ENCODE results near the gene BRAT1.
"Not testable (repeated sequence)": the region's sequence is repeated elsewhere in the genome, so short reads cannot be mapped to it uniquely, and the experiment has no call there.

The BRAT1 gene

GRCh38 chr7:2535872-2536627 lies 19.3 kb downstream of the BRAT1 start:
- not testable (repeated sequence) for DNase-seq

DNA sequence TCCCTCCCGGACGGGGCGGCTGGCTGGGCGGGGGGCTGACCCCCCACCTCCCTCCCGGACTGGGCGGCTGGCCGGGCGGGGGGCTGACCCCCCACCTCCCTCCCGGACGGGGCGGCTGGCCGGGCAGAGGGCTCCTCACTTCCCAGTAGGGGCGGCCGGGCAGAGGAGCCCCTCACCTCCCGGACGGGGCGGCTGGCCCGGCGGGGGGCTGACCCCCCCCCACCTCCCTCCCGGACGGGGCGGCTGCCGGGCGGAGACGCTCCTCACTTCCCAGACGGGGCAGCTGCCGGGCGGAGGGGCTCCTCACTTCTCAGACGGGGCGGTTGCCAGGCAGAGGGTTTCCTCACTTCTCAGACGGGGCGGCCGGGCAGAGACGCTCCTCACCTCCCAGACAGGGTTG lies 21.1 kb downstream of the BRAT1 start:
- DNase-seq: not testable (repeated sequence)

DNA sequence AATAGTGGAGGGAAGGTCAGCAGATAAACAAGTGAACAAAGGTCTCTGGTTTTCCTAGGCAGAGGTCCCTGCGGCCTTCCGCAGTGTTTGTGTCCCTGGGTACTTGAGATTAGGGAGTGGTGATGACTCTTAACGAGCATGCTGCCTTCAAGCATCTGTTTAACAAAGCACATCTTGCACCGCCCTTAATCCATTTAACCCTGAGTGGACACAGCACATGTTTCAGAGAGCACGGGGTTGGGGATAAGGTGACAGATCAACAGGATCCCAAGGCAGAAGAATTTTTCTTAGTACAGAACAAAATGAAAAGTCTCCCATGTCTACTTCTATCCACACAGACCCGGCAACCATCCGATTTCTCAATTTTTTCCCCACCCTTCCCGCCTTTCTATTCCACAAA lies 21.8 kb downstream of the BRAT1 start:
- not testable (repeated sequence) for DNase-seq

DNA sequence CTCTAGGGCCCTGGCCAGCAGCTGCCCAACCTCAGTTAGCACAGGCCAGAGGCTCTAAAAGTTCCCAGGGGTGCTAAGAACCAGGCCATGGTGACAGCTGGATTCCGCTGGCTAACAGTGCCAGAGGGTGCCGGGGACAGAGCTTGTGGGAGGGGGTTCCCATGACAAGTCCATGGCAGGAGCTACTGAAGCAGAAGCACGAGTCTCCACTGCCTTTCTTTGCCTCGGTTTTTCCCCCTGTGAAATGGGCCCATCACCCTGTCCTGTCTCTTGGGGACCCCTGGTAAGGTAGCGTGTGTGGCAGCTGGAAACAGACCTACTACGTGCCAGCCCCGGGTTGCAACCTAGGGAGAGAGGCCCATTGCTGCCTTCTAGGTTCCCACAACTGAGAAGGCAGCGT lies 22.5 kb downstream of the BRAT1 start:
- DNase-seq: not testable (repeated sequence)

DNA sequence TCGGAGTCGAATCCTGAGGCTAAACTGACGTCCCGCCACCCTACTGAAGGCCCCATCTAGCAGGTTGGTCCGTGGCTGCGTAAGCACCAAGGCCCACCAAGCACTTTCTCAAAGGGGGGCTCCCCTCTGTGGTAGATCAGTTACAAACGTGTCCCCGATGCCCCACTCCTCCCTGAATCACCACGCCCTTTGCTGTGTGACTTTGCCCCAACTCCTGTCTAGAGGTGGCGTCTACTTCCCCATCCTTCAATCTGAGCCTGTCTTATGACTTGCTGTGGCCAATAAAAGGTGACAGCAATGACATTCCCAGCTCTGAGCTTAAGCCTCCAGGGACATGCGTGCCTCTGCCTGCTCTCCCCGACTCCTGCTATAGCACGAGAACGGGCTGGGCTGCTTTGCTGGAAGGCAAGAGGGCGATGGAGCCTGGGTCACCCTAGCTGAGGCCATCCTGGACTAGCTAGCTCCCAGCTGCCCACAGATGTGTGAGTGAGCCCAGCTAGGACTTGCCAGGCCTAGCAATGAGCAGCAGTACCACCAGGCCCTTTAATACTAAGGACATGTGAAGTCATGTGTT lies 23.0 kb downstream of the BRAT1 start:
- DNase-seq: peak; percentile 26 to 36

DNA sequence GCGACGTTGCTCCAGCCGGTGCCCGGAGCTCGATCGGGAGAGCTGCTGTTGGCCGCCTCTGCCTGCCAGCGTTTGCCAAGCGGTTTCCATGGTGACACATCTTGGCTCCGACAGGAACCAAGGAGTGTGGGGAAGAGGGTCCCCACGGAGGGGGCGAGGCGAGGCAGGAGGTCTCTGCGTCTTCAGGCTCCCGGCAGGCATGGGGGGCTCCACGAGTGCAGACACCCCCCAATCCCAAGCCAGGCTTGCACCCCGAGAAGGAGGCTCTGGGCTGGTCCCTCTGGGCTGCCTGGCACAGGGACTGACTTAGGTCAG lies 23.6 kb downstream of the BRAT1 start:
- DNase-seq: not testable (repeated sequence)

- not testable (repeated sequence) for DNase-seq
Observed at GRCh38 chr7:2530994-2531795, 24.1 kb downstream of the BRAT1 start.

DNA sequence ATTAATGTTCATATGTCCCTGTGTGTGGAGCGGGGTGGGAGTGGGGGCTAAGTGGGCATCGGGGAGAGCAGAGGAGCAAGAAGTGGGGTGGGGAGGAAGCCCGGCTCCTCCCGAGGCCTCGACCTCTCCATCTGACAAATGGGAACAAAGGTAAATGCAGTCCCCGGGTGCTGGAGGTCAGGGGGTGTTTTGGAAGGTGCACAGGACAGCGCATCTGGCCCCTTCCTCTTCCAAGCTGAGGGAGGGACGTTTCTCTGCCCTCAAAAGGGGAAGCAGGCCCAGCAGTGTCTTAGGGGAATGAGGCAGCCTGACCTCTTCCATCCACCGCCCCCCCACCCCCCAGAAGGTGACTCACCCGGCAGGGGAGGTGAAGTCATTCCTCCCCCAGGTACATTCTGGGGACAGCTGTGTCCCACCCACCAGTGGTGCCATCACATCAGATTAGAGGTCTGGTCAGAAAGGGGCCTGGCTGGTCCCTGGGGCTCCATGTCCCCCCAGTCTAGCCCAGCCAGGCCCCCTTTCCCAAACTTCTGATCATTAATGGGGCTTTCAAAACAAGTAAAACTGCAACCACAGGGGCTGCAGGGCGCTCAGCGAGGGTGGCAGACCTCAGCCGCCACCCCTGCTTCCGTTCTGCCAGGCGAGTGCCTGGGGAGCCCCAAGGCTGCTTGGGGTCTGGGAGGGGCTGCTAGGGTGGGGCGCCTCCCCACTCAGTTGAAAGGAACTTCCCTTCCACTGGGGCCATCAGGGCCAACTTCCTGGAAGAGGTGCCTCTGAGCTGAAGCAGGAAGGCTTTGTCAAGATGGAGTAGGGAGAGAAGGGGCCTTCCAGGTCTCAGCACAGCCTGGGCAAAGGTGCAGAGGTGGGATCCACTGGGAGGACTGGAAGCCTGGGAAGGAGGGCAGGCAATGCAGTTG lies 25.0 kb downstream of the BRAT1 start:
- DNase-seq: peak; percentile 93 to 96

DNA sequence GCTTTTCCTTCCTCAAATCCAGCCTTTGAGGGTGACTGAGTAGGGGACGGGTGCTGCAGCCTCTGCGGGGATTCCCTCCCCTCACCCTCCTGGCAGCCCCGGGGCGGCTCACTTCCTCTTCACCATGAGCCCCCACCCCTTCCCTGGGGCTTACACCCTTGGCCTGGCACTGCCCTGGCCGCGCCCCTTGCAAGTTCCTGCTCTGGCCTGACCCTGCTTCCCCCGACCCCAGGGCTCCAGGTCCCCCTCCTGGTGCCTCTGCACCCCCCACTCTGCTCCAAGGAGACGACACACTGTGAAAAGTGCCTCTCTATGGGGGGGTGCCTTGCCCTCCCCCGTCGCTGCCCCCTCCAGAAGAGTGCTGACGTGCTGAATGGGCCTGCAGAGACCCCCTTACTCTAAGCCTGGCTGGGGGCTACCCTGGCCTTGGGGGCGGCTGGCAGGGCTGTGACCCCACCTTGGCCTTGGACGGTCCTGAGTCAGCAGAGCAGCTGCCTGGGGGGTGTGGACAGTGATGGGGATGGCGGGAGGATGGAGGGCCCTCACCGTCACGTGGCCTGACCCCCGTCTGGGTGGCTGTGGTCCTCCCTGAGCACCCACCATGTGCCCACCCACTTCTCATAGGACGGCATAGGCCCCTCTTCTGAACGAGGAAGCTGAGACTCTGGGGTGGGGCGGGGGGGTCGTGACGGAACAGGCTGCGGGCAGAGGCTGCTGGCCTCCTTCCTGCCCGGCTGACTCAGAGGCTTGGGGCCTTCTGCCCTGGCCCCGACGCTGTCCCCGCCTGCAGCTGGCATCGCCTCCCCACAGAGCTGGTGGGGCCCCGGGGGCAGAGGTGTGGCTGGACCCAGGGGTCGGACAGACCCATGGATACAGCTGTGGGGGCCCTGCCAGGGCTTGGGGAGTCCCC lies 25.9 kb downstream of the BRAT1 start:
- DNase-seq: peak; percentile 94 to 95

DNA sequence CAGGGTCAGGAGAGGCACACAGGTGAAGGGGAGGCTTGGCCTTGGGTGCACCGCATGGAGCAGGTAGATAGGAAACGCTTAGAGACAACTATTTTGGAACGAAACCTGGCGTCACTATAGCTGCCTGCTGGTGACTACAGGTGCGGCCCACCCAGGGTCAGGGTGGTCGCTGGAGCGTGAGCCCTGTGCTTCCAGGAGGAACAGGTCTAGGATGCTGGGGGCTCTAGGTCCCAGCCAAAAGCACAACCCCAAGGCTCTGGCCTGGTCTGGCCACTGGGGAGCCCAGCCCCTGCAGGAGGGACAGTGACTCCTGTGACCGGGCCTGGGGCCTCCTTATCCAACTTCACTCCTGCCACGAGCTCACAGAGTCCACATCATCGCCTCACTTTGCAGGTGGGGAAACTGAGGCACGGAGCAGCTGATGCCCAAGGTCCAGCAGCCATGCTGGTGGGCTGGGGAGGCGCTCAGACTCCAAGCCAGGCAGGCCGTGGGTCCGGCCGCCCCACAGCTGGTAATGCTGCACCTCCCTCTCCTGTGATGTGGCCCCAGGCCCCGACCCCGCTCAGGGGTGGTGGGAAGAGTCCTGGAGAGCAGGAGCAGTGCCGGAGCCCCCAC lies 26.7 kb downstream of the BRAT1 start:
- DNase-seq: no peak

- peak; percentile 90 to 91 for DNase-seq
Observed at GRCh38 chr7:2527505-2528467, 27.5 kb downstream of the BRAT1 start.

- DNase-seq: no peak
Observed at GRCh38 chr7:2526659-2527504, 28.4 kb downstream of the BRAT1 start.

GRCh38 chr7:2525658-2526630 lies 29.4 kb downstream of the BRAT1 start:
- peak; percentile 61 to 69 for DNase-seq

DNA sequence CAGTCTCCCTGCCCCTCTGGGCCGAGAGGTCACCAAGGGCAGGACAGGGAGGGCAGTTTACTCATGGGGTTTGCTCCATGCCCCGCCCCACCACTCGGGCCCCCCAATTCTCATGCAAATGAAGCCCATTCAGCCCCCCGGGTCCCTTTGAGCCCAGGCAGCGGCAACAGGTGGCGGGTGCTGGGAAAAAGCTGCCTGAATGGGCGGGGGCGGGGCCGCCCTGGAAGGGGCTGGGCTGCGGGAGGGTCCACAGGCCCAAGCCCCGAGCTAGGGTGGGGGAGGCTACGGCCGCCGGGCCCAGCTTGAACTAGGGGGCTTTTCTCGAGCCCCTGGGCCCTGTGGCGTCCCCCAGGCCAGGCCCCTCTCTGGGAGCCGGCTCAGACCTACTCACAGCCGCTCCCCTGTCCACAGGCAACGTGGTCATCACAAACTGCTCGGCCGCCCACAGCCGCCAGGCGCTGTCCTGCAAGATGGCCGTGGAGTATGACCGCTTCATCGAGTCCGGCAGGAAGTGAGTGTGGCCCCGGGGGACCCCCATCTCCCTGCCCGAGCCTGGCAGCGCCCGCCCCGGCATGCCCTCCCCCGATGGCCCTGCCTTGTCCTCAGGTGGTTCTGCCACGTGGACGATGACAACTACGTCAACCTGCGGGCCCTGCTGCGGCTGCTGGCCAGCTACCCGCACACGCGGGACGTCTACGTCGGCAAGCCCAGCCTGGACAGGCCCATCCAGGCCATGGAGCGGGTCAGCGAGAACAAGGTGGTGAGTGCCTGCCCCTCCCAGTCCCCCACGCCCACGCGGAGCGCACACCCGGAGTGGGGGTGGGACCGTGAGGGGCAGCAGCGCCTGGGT lies 30.3 kb downstream of the BRAT1 start:
- no peak for DNase-seq

- DNase-seq: peak; percentile 55 to 63
Observed at GRCh38 chr7:2523941-2524807, 31.1 kb downstream of the BRAT1 start.
